ENCODE results near the gene SZT2. TPM values are rescaled to one million over a fixed set of nuclear protein-coding genes. Genes with fewer than 3 reads are reported as not detected.

Gene SZT2
- total and polyA plus RNA-seq, 7 experiments from 2014 or later = 4.4 to 153 (median 114) TPM

- Mint-ChIP-seq H3K27ac (peak overlapping the region in 1 of 9 donors; percentile 56), H3K27me3 (no peaks in the 10 kb centered on the region), H3K4me1 (peaks cover 0 to 7% (median 0%) of the 10 kb centered on the region in 7 donors), H3K9me3 (no peaks in the 10 kb centered on the region), H3K36me3 (peaks cover under 1 to 64% (median 11%) of the 10 kb centered on the region in 5 donors), H3K4me3 (no peak overlapping the region)
- intact Hi-C loops (cut with micrococcal nuclease) = no loop called here
- Histone ChIP-seq H3K27ac (ENCODE audit: low read depth, low read length) (no peak overlapping the region), H3K4me1 (ENCODE audit: control insufficient read depth in 2 of 2, insufficient read depth in 2 of 2, low read length in 2 of 2) (no peaks in the 10 kb centered on the region), H3K36me3 (ENCODE audit: control insufficient read depth in 2 of 3, insufficient read depth in 3 of 3, low read length in 3 of 3) (peaks cover 7 to 93% (median 21%) of the 10 kb centered on the region in 3 experiments), H3K9me3 (ENCODE audit: control insufficient read depth in 2 of 3, low read length in 3 of 3) (no peaks in the 10 kb centered on the region), H3K4me3 (ENCODE audit: low read length) (no peak overlapping the region), H3K27me3 (ENCODE audit: control insufficient read depth in 2 of 2, insufficient read depth in 2 of 2, low read length in 2 of 2) (no peaks in the 10 kb centered on the region)
- ATAC-seq (no peak), DNase-seq (no peak)
- ChIA-PET CTCF (no interaction called here), POLR2A (interaction anchor here (1.7 kb wide), 1 partner anchor 14 kb away, joined by 9 read pairs; the partner anchor contains the start of gene HYI)
Observed at GRCh38 chr1:43440358-43440757, 50.7 kb downstream of the SZT2 start.

DNA sequence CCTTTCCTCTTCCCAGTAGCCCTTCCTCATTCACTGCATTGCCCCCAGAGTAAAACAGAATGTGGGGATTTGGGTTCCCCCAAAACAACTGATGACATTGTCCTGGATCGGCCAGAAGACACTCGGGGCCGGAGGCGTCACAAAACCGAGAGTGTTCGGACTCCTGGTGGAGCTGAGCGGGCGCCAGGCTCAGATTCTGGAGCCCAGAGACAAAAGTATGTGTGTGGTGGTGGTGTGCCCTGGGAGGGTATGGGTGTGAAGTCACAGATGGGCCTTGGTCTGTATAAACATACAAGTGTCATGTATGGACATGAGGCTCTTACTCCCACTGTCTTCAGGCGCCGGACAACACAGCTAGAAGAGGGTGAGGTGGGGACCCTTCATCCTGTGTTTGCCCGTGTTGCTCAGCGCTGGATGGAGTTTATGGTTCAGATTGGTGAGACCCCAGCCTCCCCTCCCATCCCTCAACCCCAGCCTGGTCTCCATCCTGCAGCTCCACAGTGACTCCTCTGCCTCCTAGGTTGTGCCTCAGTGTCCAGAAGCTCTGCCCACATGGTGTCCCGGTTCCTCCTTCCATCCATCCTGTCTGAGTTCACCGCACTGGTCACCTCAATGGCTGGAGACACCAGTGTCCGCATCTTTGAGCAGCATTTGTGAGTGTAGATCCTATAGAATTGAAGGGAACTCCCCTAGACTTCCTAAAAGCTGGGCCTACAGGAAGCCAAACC, 51.6 kb downstream of the SZT2 start:
- CTCF ChIA-PET = no interaction called here
- DNase-seq (no peak), ATAC-seq (no peak)
- Mint-ChIP-seq H3K4me3 (no peak overlapping the region), H3K4me1 (peaks cover 0 to 8% (median 0%) of the 10 kb centered on the region in 7 donors), H3K27ac (peak overlapping the region in 1 of 9 donors; percentile 54), H3K9me3 (peaks cover 0 to 1% (median 0%) of the 10 kb centered on the region in 11 donors), H3K27me3 (no peaks in the 10 kb centered on the region), H3K36me3 (peaks cover 3 to 66% (median 17%) of the 10 kb centered on the region in 5 donors)
- Histone ChIP-seq H3K4me1 (ENCODE audit: control insufficient read depth in 2 of 2, insufficient read depth in 2 of 2, low read length in 2 of 2) (no peaks in the 10 kb centered on the region), H3K27me3 (ENCODE audit: control insufficient read depth in 2 of 2, insufficient read depth in 2 of 2, low read length in 2 of 2) (no peaks in the 10 kb centered on the region), H3K4me3 (ENCODE audit: low read length) (no peak overlapping the region), H3K9me3 (ENCODE audit: control insufficient read depth in 2 of 3, low read length in 3 of 3) (no peaks in the 10 kb centered on the region), H3K36me3 (ENCODE audit: control insufficient read depth in 2 of 3, insufficient read depth in 3 of 3, low read length in 3 of 3) (peaks cover 7 to 95% (median 23%) of the 10 kb centered on the region in 3 experiments), H3K27ac (ENCODE audit: low read depth, low read length) (no peak overlapping the region)
- POLR2A ChIA-PET = interaction anchor here (0.6 to 1.7 kb wide), 2 partner anchors 13 kb away, joined by 4 to 9 read pairs; partner anchors contain the start of gene HYI
- intact Hi-C loops (cut with micrococcal nuclease) = no loop called here

GRCh38 chr1:43441894-43442637, 52.4 kb downstream of the SZT2 start:
- no peak for ATAC-seq
- peaks cover 4 to 70% (median 21%) of the 10 kb centered on the region in 5 donors for H3K36me3 Mint-ChIP-seq
- no peak overlapping the region for H3K4me3 Mint-ChIP-seq
- no peak for DNase-seq
- H3K4me1 Mint-ChIP-seq = peaks cover 0 to 8% (median 0%) of the 10 kb centered on the region in 7 donors
- H3K9me3 Mint-ChIP-seq = peaks cover 0 to 1% (median 0%) of the 10 kb centered on the region in 11 donors
- Histone ChIP-seq H3K9me3 (ENCODE audit: control insufficient read depth in 2 of 3, low read length in 3 of 3) (no peaks in the 10 kb centered on the region), H3K27me3 (ENCODE audit: control insufficient read depth in 2 of 2, insufficient read depth in 2 of 2, low read length in 2 of 2) (no peaks in the 10 kb centered on the region), H3K27ac (ENCODE audit: low read depth, low read length) (no peak overlapping the region), H3K4me1 (ENCODE audit: control insufficient read depth in 2 of 2, insufficient read depth in 2 of 2, low read length in 2 of 2) (no peaks in the 10 kb centered on the region), H3K36me3 (ENCODE audit: control insufficient read depth in 2 of 3, insufficient read depth in 3 of 3, low read length in 3 of 3) (peaks cover 7 to 98% (median 24%) of the 10 kb centered on the region in 3 experiments), H3K4me3 (ENCODE audit: low read length) (no peak overlapping the region)
- intact Hi-C loops (cut with micrococcal nuclease) = no loop called here
- peak overlapping the region in 1 of 9 donors; percentile 54 for H3K27ac Mint-ChIP-seq
- ChIA-PET POLR2A (interaction anchor here (0.6 to 1.6 kb wide), 3 partner anchors 10 to 13 kb away, joined by 3 to 5 read pairs (median 4); partner anchors contain the start of gene HYI), CTCF (no interaction called here)
- no peaks in the 10 kb centered on the region for H3K27me3 Mint-ChIP-seq

DNA sequence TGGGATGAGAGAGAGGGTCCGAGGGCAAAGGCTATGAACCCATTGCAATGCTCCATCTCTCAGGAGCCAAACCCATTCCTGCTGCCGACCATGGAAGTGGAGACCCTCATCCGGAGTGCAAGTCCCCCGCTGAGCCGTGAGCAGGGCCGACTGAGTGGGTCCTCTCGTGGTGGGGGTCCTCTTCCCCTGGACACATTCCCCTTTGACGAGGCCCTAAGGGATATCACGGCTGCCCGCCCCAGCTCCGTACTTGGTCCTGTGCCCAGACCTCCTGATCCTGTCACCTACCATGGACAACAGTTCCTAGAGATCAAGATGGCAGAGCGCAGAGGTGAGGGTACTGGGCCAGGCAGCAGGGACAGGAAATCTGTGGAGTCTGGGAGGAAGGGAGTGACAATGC, 53.1 kb downstream of the SZT2 start:
- Histone ChIP-seq H3K27me3 (ENCODE audit: control insufficient read depth in 2 of 2, insufficient read depth in 2 of 2, low read length in 2 of 2) (no peaks in the 10 kb centered on the region), H3K27ac (ENCODE audit: low read depth, low read length) (no peak overlapping the region), H3K4me1 (ENCODE audit: control insufficient read depth in 2 of 2, insufficient read depth in 2 of 2, low read length in 2 of 2) (no peaks in the 10 kb centered on the region), H3K9me3 (ENCODE audit: control insufficient read depth in 2 of 3, low read length in 3 of 3) (no peaks in the 10 kb centered on the region), H3K36me3 (ENCODE audit: control insufficient read depth in 2 of 3, insufficient read depth in 3 of 3, low read length in 3 of 3) (peaks cover 7 to 99% (median 24%) of the 10 kb centered on the region in 3 experiments), H3K4me3 (ENCODE audit: low read length) (no peak overlapping the region)
- ChIA-PET CTCF (no interaction called here), POLR2A (interaction anchor here (1.6 kb wide), 1 partner anchor 11 kb away, joined by 5 read pairs; the partner anchor contains the start of gene HYI)
- Mint-ChIP-seq H3K27ac (peak overlapping the region in 1 of 9 donors; percentile 28), H3K36me3 (peaks cover 4 to 75% (median 22%) of the 10 kb centered on the region in 5 donors), H3K9me3 (peaks cover 0 to 1% (median 0%) of the 10 kb centered on the region in 11 donors), H3K27me3 (no peaks in the 10 kb centered on the region), H3K4me3 (no peak overlapping the region), H3K4me1 (peaks cover 0 to 8% (median 0%) of the 10 kb centered on the region in 7 donors)
- ATAC-seq = no peak
- peak in 1 of 9 donors; percentile 2 for DNase-seq
- intact Hi-C loops (cut with micrococcal nuclease) = no loop called here

GRCh38 chr1:43443197-43443946, 53.7 kb downstream of the SZT2 start:
- H3K9me3 Mint-ChIP-seq = peaks cover 0 to 1% (median 0%) of the 10 kb centered on the region in 11 donors
- ChIA-PET POLR2A (interaction anchor here (1.6 kb wide), 1 partner anchor 11 kb away, joined by 5 read pairs; the partner anchor contains the start of gene HYI), CTCF (no interaction called here)
- ATAC-seq (no peak), DNase-seq (peak in 1 of 9 donors; percentile 2)
- peak overlapping the region in 2 of 9 donors; percentile 28 to 51 for H3K27ac Mint-ChIP-seq
- Histone ChIP-seq H3K27ac (ENCODE audit: low read depth, low read length) (no peak overlapping the region), H3K4me3 (ENCODE audit: low read length) (no peak overlapping the region), H3K27me3 (ENCODE audit: control insufficient read depth in 2 of 2, insufficient read depth in 2 of 2, low read length in 2 of 2) (no peaks in the 10 kb centered on the region), H3K9me3 (ENCODE audit: control insufficient read depth in 2 of 3, low read length in 3 of 3) (no peaks in the 10 kb centered on the region), H3K4me1 (ENCODE audit: control insufficient read depth in 2 of 2, insufficient read depth in 2 of 2, low read length in 2 of 2) (no peaks in the 10 kb centered on the region), H3K36me3 (ENCODE audit: control insufficient read depth in 2 of 3, insufficient read depth in 3 of 3, low read length in 3 of 3) (peaks cover 7 to 100% (median 24%) of the 10 kb centered on the region in 3 experiments)
- H3K4me1 Mint-ChIP-seq = peaks cover 0 to 8% (median 0%) of the 10 kb centered on the region in 7 donors
- intact Hi-C loops (cut with micrococcal nuclease) = no loop called here
- no peaks in the 10 kb centered on the region for H3K27me3 Mint-ChIP-seq
- H3K4me3 Mint-ChIP-seq = no peak overlapping the region
- H3K36me3 Mint-ChIP-seq = peaks cover 4 to 72% (median 22%) of the 10 kb centered on the region in 5 donors
